Activated CD8-positive, alpha-beta memory T cell treated with anti-CD3 and anti-CD28 coated beads, Interleukin-2, amount 50 U/mL, for 1 hour (primary cell): ENCODE results near the gene DGCR8.

ENCODE experiments used
- DNase-seq: peaks from one replicate; pipeline ENCODE4 v3.0.0-alpha.2; 2020; ENCODE audit errors: extremely low read depth

Gene DGCR8

DNA sequence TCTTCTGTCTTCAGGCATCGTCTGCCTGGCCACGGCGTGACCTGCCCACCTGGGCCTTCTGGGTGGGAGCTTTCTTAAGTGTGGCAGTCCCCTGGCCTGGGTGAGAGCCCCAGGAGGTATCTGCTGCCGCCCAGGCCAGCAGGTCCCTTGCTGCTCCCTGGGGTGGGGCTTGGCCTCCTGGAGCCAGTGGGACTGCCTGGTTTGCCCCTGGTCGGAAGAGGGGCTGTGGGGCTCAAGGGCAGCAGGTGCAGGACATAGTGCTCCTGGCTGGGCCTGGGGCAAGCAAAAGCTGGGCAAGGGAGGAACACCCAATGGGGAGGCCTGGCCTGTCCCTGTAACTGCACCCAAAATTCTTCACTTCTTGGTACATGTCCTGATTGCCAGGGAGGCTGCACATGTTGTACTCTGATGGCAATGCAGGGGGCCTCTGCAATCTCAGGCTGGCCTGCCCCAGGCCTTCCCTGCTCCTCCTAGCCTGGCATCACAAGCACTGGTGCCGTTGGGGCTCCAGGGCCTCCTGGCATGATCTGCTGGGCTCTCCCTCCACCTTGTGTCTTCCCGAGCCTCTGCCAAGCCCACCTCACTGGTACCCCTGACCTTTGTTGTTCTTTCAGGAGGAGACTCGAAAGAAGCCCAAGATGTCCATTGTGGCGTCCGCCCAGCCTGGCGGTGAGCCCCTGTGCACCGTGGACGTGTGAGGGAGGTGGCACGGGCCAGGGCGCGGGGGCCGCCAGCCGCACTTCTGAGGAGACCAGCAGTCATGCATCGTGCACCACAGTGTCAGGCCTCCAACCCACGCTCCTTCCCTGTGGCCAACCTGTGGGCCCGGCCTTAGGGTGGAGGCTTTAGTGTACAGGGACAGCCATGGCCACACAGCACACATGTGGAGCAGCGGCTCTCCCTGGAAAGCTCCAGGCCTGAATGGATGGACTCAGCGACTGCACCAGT lies 29.6 kb downstream of the DGCR8 start:
- no peak for DNase-seq

GRCh38 chr22:20110359-20110985 lies 30.4 kb downstream of the DGCR8 start:
- DNase-seq: no peak

- no peak for DNase-seq
Observed at GRCh38 chr22:20111045-20111688, 31.1 kb downstream of the DGCR8 start.

- no peak for DNase-seq
Observed at GRCh38 chr22:20111689-20112622, 31.9 kb downstream of the DGCR8 start.

DNA sequence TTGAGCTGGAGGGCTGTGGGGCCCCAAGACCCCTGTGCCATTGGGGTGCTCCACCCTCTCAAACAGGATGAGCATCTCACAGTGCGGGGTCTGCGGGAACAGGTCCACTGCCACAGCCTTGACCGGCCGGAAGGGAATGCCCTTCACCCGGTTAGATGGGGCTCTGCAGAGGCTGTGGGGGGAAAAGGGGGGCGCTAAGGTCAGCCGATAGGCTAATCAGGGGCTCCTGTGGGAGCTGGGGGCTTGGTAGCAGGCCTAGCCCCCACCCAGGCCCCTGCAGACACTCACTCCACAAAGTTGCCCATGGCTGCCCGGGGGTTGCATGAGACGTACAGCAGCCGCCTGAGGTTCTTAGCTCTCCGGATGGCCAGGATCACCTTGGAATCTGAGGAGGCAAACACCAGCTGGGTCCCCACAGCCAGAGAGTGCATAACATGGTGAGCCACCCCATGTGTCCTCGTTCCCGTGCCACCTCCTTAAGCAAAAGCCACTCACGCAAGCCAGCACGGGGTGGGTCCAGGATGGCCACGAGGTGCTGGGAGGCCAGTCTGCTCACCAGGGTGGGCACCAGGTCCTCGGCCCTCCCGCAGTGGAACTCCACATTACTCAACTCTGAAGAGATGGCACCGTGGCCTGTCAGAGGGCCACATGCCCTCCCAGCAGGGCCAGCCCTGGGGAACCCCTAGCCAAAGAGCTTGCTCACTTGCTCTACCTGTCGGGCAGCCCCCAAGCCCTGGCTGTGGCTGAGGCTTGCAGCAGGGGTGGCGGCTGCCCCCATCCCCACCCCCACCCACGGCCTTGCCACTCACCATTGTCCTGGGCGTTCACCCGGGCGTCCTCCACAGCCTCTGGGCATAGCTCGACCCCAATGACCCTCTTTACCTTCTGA lies 32.8 kb downstream of the DGCR8 start:
- no peak for DNase-seq

- DNase-seq: no peak
Observed at GRCh38 chr22:20113551-20114310, 33.7 kb downstream of the DGCR8 start.

DNA sequence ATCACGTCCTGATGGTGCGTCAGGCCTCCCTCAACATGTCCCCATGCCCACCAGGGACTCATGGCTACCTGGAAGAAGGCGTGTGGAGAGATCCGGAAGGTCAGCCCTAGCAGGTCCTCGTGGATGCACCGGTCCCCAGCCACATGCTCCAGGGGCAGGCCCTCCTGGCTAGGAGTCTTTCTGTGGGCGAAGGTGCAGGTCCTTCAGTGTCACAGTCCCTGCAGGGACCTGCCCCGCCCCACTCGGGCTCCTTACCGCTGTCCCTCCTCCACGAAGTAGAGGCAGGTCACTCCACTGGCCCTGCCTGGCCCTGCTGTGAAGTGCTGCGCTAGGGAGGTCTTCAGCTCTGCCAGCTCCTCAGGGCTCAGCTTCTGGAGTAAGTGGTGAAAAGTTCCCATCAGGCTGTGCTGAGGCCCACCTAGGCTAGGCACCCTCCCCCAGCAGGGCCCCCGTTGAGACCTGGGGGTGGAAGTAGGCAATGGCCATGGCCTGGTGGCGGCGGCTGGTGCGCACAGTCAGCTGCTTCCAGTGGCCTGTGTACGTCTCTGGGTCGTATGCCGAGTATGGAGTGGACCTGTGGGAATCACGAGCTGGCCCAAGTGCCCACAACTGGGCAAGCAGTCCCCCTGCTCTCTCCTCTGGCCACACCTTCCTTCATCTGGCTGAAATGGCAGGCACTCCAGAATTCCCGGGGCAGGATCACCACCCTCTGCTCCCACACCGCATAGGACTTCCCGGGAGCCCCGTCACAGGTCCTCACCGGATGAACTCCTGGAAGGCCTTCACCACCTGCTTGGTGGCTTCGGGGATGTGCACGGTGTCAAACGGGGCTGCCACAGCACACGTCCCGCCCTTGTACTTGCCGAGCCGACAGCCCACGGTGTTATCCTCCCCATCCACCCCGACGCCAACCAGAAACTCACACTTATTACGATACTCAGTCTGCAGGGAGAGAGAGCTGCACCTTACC lies 34.8 kb downstream of the DGCR8 start:
- no peak for DNase-seq

DNA sequence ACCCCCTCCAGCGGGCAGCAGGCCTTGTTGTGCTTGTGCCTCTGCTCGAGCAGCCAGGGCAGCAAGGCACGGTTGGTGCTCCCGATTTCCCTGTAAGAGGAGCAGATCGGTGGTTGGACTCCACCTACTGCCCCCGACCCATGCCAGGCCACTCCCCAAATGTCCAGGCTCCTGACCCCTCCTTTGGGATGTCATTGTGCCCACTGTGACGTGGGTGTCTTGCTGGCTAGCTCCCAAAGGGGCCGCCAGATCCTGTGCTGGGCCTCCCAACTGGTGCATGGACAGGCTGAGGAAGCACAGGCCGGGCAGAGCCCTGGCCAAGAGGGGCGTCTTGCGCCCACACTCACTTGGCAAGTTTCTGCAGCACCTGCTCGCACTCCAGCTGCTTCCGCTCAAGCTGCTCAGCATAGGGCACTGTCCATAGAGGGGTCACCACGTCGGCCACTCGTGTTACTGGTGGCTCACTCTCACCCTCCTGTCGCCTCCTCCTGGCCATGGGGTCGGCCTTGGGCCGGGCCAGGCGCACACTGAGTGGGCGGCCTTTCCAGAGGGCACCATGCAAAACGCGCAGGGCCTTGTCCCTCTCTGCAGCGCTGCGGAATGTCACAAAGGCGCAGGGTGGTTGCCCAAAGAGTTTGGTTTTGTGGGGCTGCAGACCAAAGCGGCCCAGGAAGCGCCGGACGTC lies 35.8 kb downstream of the DGCR8 start, which contains the start of gene RANBP1:
Gene RANBP1 (plus strand): TSS at position 414 of the 685 bp plus-strand sequence. CDS start 81 bp downstream, at position 495.
- no peak for DNase-seq

DNA sequence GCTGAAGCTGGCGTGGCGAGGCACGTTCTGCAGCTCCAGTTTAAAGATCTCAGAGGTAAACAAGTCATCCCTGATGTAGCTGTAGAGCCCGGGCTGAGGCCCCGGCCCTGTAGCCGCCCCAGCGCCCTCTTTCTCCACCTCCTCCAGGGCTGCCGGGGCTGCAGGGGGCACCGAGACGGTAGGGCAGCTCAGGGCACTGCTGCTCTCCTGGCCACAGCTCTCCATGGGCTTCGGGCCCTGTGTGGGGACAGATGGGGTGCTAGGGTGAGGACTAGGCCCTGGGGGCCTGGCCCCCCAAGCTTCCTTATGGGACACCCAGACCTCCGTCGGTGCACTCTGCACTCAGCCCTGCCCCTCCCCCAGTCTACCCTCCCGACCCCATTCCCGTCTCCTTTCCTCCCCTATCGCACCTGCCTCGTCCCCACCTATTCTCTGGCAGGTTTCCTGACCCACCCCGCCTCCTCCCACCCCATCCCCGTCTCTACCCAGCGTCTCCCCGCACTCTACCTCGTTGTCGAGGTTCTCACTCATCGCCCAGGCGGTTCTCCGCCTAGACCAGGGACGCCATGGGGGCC lies 36.4 kb downstream of the DGCR8 start:
- no peak for DNase-seq

DNA sequence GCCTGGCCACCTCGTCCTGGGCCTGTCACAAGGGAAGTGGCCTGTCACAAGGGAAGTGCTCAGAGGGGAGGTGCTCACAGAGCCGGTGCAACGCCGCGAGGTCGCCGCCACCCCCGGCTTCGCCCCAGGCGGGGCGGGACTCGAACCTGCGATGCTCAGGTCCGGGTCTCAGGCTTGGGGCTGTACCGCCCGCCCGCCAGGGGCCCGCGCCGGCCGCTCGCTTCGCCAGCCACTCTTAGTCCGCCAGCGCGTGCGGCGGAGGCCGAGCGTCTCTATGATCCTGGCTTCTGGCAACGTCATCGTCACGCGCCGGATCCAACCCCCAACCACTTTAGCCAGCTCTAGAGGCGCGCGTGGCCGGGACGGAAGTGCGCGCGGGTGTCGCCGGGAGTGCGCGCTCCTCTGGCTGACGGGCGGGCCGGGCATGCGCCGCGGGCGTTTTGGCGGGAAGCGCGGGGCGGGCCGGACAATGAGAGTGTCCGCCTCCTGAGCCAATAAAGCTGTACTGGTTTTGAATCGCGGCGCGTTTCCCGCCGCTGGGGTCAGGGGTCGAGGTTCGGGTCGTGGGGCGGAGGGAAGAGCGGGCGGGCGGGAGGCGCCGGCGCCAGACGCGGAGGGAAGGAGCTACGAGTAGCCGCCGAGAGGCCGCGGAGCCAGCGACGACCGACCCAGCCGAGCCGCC lies 37.1 kb downstream of the DGCR8 start, which contains the start of gene TRMT2A:
Gene TRMT2A (minus strand): TSS at position 276 of the 682 bp plus-strand sequence. CDS start 320 bp downstream, outside the sequence.
- DNase-seq: peak; percentile 88

DNA sequence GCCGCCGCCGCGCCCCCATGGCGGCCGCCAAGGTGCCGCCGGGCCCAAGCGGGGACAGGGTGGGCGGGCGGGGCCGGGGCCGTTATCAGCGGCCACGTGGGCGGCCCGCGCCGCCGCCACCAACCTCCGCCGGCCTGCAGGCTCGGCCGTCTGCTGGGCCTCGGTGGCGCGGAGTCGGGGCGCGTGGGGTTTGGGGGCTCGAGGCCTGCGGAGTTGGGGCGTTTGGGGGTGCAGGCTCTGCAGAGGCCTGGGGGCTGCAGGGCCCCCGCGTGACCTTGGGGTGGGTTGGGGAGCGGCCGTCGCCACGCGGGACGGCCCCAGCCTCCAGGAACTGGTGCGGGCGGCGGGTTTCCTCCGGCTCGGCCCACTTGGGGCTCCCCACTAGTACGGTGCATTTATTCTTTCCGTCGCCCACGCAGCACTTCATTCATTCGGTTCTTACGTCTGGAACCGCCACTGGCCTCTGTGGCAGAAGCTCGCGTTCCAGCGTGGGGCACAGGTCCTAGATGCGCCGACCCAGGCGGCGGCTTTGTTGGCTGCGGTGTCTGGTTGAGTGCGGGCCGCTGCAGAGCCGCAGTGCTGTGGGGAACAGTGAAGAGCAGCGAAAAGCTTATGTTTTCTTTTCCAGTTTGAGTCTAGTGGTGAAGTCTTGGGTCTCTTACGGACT lies 37.7 kb downstream of the DGCR8 start:
- no peak for DNase-seq

GRCh38 chr22:20118300-20119020 lies 38.4 kb downstream of the DGCR8 start:
- DNase-seq: no peak

DNA sequence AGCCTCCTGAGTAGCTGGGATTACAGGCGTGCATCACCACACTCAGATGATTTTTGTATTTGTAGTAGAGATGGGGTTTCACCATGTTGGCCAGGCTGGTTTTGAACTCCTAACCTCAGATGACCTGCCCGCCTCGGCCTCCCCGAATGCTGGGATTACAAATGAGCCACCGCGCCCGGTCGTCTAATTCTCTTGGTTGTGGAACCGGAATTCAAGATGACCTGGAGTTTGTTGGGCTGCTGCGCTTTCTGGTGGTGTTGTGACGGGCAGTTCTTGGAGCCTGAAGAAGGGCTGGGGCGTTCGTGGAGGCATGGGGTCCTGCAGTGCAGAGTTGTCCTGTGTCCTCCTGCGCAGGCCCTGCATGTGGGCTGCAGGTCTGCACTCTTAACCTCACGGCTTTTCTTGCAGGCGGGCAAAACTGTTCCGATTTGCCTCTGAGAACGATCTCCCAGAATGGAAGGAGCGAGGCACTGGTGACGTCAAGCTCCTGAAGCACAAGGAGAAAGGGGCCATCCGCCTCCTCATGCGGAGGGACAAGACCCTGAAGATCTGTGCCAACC lies 41.9 kb downstream of the DGCR8 start:
- no peak for DNase-seq

DNA sequence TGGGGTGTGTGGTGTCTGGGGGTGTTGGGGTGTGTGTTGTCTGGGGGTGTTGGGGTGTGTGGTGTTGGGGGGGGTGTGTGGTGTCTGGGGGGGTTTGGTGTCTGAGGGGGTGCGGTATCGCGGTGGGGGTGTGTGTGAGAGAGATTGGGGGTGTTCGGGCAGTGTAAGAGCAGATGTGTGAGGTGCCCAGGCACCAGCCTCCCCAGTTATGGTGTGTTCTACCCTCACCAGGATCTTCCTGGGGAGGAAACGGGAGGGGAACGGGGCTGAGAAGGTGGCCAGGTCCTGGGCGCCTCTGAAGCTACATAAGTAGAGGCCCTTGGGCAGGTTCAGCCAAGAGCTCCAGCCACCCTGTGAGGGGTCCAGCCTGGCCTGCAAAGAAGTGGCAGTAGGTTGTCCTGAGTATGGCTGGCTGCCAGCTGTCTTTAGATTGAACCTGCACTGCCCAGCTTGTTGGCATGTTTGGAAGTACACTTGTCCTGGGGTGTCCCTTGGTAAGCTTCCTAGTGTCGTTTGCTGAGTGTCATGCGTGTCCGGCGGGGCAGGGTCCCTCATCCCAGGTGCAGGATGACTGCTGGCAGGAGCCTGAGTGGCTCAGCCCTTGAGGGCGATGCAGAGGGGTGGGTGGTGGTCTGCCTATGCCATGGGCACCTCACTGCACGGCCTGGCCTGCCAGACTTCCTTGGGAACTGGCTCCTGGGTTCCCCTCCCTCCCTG lies 43.5 kb downstream of the DGCR8 start:
- DNase-seq: no peak
